Ovary (tissue), 3 donors: ENCODE measurements around the gene THADA.

Experiments
- CTCF ChIP-seq, 3 donors: fragments of 450-650 bp in 2 of 3; fragments of 200-600 bp in 1 of 3; IDR thresholded peaks; one replicate each; pipeline versions ENCODE4 v1.5.1 to v1.8.0; 2016 to 2022; ENCODE audit warnings: antibody characterized with exemption in 3 of 3, mild to moderate bottlenecking in 1 of 3
- EP300 ChIP-seq: sonication (generic); formaldehyde crosslinking; IDR thresholded peaks from one replicate; pipeline ENCODE4 v1.6.1; 2017; ENCODE audit warnings: antibody characterized with exemption
- POLR2A ChIP-seq: fragments of 450-650 bp; IDR thresholded peaks from one replicate; pipeline ENCODE4 v1.6.1; 2017; ENCODE audit warnings: antibody characterized with exemption, mild to moderate bottlenecking, moderate library complexity
- donor health status: DM: no; HTN: no; CAD: no.

GRCh38 chr2:43521568-43521967, 74.3 kb downstream of the THADA start:
- TF ChIP-seq CTCF (IDR thresholded peaks at IDR 0.05) = no peak
- no peak for TF ChIP-seq POLR2A
- TF ChIP-seq EP300 = no peak
